Endodermal cell (in vitro differentiated cells): ENCODE measurements around the gene TMTC2. TPM values are rescaled to one million over a fixed set of nuclear protein-coding genes. Genes with fewer than 3 reads are reported as not detected.
A peak's percentile ranks its signal among the peaks of the same experiment; 100 is the strongest.

Experiments used
- DNase-seq: peaks from one replicate; pipeline ENCODE4 v3.0.0-alpha.2; 2017
- H3K27ac ChIP-seq: 2 replicates; pipeline ENCODE4 v1.5.1; 2013; ENCODE audit warnings: mild to moderate bottlenecking, low read depth, low read length, moderate library complexity
- H3K27me3 ChIP-seq: 2 replicates; pipeline ENCODE4 v1.6.1; 2013; ENCODE audit warnings: mild to moderate bottlenecking, low read length, moderate library complexity; ENCODE audit not compliant: insufficient read depth, control insufficient read depth, poor library complexity, severe bottlenecking
- H3K36me3 ChIP-seq: 2 replicates; pipeline ENCODE4 v1.7.0; 2013; ENCODE audit warnings: mild to moderate bottlenecking, low read length, moderate library complexity; ENCODE audit not compliant: control insufficient read depth, insufficient read depth
- H3K4me1 ChIP-seq: one replicate; pipeline ENCODE4 v1.7.0; 2013; ENCODE audit warnings: low read length; ENCODE audit not compliant: control insufficient read depth, insufficient read depth
- H3K4me3 ChIP-seq: 2 replicates; pipeline ENCODE4 v1.5.1; 2013; ENCODE audit warnings: mild to moderate bottlenecking, low read length, moderate library complexity
- H3K9ac ChIP-seq: 2 replicates; pipeline ENCODE4 v1.6.1; 2013; ENCODE audit warnings: mild to moderate bottlenecking, low read length, moderate library complexity; ENCODE audit not compliant: poor library complexity, severe bottlenecking; ENCODE audit errors: extremely low read depth
- H3K9me3 ChIP-seq: 2 replicates; pipeline ENCODE4 v1.6.1; 2013; ENCODE audit warnings: mild to moderate bottlenecking, low read length, moderate library complexity; ENCODE audit not compliant: control insufficient read depth
- H3K27ac Mint-ChIP-seq: 2 replicates; pipeline ENCODE4 v1.8.0; 2020; ENCODE audit warnings: mixed read lengths
- H3K27me3 Mint-ChIP-seq: 2 replicates; pipeline ENCODE4 v1.8.0; 2021; ENCODE audit warnings: mild to moderate bottlenecking, mixed read lengths; ENCODE audit not compliant: insufficient read depth
- H3K36me3 Mint-ChIP-seq: 2 replicates; pipeline ENCODE4 v1.8.0; 2020; ENCODE audit warnings: low read depth, mixed read lengths
- H3K4me1 Mint-ChIP-seq: 2 replicates; pipeline ENCODE4 v1.8.0; 2020; ENCODE audit warnings: mixed read lengths
- H3K4me3 Mint-ChIP-seq: 2 replicates; pipeline ENCODE4 v1.8.0; 2020; ENCODE audit warnings: mild to moderate bottlenecking, moderate library complexity, mixed read lengths
- H3K9me3 Mint-ChIP-seq: 2 replicates; pipeline ENCODE4 v1.8.0; 2020; ENCODE audit warnings: mild to moderate bottlenecking, mixed read lengths
- WGBS, 2 experiments: methylation state at CpG; one replicate each; pipeline versions ENCODE4 v1.1.5 to v1.1.7; 2013; ENCODE audit warnings: missing lambda C conversion rate in 2 of 2, mixed read lengths in 1 of 2; ENCODE audit not compliant: insufficient coverage in 1 of 2, insufficient read length in 1 of 2; 5-methylcytosine and 5-hydroxymethylcytosine counted together
- total RNA-seq, 2 donors: library from RNA; stranded (reverse); fragmentation: NEBNext Ultra II Directional in 1 of 2; extraction: Animal tissue kit (Norgen Biotek cat#: 25700) in 1 of 2; gene quantifications; 2 replicates in 1 of 2; 3 replicates in 1 of 2; pipeline ENCODE4 v1.2.1, GENCODE V29; 2021
- TF ChIP-seq, protein P1 (sequence below): fragments of 200-600 bp; sonication (generic); conservative IDR thresholded peaks from 2 replicates; pipeline ENCODE4 v1.5.0; 2021; ENCODE audit warnings: antibody characterized with exemption, mild to moderate bottlenecking

Gene TMTC2
- total RNA-seq, 2 donors from 2014 or later: 7.2 to 10.8 TPM

DNA sequence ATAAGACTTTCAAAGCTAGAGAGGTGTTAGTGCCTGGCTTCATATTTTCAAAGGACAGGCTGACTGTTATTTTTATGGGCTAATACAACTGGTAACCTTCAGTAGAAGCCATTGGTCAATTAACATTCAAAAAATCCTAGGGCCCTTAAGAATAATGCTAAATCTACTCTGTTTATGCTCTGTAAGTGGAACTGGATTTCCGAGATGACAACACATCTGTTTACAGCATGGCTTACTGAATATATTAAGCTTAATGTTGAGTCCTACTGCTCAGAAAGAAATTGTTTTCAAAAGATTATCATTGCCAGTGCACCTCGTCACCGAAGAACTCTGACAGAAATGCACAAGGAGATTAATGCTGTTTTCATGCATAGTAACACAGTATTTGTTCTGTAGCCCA, 239.9 kb downstream of the TMTC2 start:
- TF ChIP-seq, protein P1, sequence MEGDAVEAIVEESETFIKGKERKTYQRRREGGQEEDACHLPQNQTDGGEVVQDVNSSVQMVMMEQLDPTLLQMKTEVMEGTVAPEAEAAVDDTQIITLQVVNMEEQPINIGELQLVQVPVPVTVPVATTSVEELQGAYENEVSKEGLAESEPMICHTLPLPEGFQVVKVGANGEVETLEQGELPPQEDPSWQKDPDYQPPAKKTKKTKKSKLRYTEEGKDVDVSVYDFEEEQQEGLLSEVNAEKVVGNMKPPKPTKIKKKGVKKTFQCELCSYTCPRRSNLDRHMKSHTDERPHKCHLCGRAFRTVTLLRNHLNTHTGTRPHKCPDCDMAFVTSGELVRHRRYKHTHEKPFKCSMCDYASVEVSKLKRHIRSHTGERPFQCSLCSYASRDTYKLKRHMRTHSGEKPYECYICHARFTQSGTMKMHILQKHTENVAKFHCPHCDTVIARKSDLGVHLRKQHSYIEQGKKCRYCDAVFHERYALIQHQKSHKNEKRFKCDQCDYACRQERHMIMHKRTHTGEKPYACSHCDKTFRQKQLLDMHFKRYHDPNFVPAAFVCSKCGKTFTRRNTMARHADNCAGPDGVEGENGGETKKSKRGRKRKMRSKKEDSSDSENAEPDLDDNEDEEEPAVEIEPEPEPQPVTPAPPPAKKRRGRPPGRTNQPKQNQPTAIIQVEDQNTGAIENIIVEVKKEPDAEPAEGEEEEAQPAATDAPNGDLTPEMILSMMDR: no peak
- Mint-ChIP-seq H3K27ac (no peak overlapping the region), H3K9me3 (no peaks in the 10 kb centered on the region), H3K36me3 (no peaks in the 10 kb centered on the region), H3K27me3 (no peaks in the 10 kb centered on the region), H3K4me3 (no peak overlapping the region), H3K4me1 (no peaks in the 10 kb centered on the region)
- Histone ChIP-seq H3K36me3 (no peaks in the 10 kb centered on the region), H3K27me3 (no peaks in the 10 kb centered on the region), H3K9ac (no peak overlapping the region), H3K4me3 (no peak overlapping the region), H3K4me1 (no peaks in the 10 kb centered on the region), H3K9me3 (no peaks in the 10 kb centered on the region), H3K27ac (no peak overlapping the region)
- no peak for DNase-seq
- WGBS, 2 experiments: 96 to 100% methylated on average over 2 to 3 of the region's 3 CpGs

DNA sequence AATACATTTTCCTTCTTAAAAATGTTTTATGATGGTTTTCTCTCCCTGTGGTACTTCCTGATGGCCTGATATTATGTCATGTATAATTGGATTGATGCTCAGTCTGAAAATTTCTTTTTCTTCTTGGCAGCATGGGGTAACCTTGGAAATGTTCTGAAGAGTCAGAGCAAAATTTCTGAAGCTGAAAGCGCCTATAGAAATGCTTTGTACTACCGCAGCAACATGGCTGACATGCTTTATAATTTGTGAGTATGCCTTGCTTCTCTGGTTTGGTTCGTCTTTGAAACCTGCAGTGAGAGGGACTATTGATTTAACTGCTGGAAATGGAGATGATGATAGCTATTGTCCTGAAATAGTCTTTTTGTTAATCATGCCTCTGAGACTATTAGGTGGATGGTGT, 243.6 kb downstream of the TMTC2 start:
- Histone ChIP-seq H3K27me3 (no peaks in the 10 kb centered on the region), H3K4me3 (no peak overlapping the region), H3K4me1 (no peaks in the 10 kb centered on the region), H3K9ac (no peak overlapping the region), H3K36me3 (no peaks in the 10 kb centered on the region), H3K27ac (peak overlapping the region; percentile 64), H3K9me3 (no peaks in the 10 kb centered on the region)
- Mint-ChIP-seq H3K9me3 (no peaks in the 10 kb centered on the region), H3K4me1 (no peaks in the 10 kb centered on the region), H3K4me3 (no peak overlapping the region), H3K36me3 (no peaks in the 10 kb centered on the region), H3K27ac (no peak overlapping the region), H3K27me3 (no peaks in the 10 kb centered on the region)
- 89 to 92% methylated on average over 2 to 3 of the region's 3 CpGs for WGBS, 2 experiments
- TF ChIP-seq, protein P1: no peak
- no peak for DNase-seq

GRCh38 chr12:82931349-82932116, 244.8 kb downstream of the TMTC2 start:
- H3K4me1 Mint-ChIP-seq: no peaks in the 10 kb centered on the region
- no peaks in the 10 kb centered on the region for H3K4me1 ChIP-seq
- no peaks in the 10 kb centered on the region for H3K9me3 ChIP-seq
- H3K36me3 ChIP-seq: no peaks in the 10 kb centered on the region
- TF ChIP-seq, protein P1: no peak
- no peaks in the 10 kb centered on the region for H3K27me3 ChIP-seq
- no peaks in the 10 kb centered on the region for H3K27me3 Mint-ChIP-seq
- H3K4me3 Mint-ChIP-seq: no peak overlapping the region
- H3K27ac ChIP-seq: no peak overlapping the region
- no peak for DNase-seq
- no peak overlapping the region for H3K9ac ChIP-seq
- no peaks in the 10 kb centered on the region for H3K9me3 Mint-ChIP-seq
- H3K36me3 Mint-ChIP-seq: no peaks in the 10 kb centered on the region
- peak overlapping the region; percentile 3 for H3K27ac Mint-ChIP-seq
- 85% methylated on average over 4 of the region's 5 CpGs for WGBS, 2 experiments
- no peak overlapping the region for H3K4me3 ChIP-seq
